Left cardiac atrium (tissue), 4 donors: ENCODE measurements around the gene HOXD10. TPM values are rescaled to one million over a fixed set of nuclear protein-coding genes. Genes with fewer than 3 reads are reported as not detected.
A peak's percentile ranks its signal among the peaks of the same experiment; 100 is the strongest.

ENCODE experiments used
- ATAC-seq, 2 donors: fragments of 200-7000 bp; cut with Tn5 transposase; one replicate each; pipeline ENCODE4 v1.9.1; 2020; ENCODE audit warnings: mild to moderate bottlenecking in 2 of 2, moderate library complexity in 2 of 2
- DNase-seq: peaks from one replicate; pipeline ENCODE4 v3.0.0-alpha.2; 2020
- intact Hi-C, 2 donors: fragments of 100-400 bp; cut with DNase I; formaldehyde crosslinking; loops; one replicate each; pipeline versions ENCODE4 v1.14.1 to v1.15.1; 2022 to 2023
- total RNA-seq, 2 donors: library from RNA; stranded (reverse); fragmentation: NEBNext Ultra II Directional; extraction: Animal tissue kit (Norgen Biotek cat#: 25700); gene quantifications; one replicate each; pipeline ENCODE4 v1.2.1, GENCODE V29; 2021
- donor health status: DM: no; HTN: yes; CAD: no.
- donor health status: DM: no; HTN: yes; CAD: no; lungs with severe emphysema.
- donor health status: DM: yes; HTN: yes; CAD: no.
- donor health status: Dilated cardiomyopathy.

HOXD10 gene
- total RNA-seq, 2 donors from 2014 or later: not detected

DNA sequence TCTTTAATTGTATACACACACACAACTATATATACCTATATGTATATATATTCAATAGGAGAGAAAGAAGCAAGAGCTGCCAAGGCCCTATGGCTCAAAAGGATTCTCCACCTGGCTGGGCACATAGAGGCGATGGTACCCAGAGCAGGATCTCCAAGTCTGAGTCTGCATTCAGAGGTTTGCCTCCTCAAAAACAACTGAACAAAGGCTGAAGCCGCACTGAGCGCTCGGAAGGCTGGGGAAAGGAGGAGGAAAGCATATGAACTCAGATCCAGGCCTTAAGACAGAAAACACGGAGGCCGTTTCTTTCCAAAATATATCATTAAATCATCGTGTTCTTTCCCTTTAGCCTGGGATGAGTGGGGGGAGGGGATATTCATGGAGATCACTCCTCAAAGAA is 13.4 kb upstream of the HOXD10 start:
- intact Hi-C loops: no loop called here
- DNase-seq: no peak
- ATAC-seq: no peak

DNA sequence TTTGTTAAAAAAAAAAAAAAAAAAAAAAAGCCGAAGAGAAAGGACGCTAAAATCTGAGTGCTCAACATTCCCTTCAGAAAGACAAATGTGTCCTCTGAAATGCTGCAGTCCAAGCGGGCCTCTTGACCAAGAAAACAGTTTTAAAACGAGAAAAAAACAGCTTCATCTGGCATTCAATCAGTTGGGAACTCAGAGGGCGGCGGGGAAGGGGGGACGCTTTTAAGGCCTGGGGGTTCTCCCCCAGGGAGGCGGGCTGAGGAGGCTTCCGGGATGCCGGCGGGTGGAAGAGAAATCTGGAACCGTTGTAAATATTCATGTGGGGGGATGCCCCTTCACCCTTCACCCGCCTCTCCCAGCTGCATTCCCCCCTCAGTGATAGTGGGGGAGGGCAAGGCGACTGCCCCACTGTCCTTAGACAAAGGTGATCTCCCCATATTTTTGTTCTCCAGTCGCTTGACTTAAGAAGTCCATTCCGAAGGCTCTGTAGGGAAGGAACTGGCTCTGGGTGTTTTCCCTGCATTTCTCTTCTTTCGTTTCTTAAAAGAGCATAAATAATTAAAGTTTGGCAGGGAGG is 12.7 kb upstream of the HOXD10 start:
- DNase-seq (no peak), ATAC-seq (no peak)
- intact Hi-C loops: no loop called here

DNA sequence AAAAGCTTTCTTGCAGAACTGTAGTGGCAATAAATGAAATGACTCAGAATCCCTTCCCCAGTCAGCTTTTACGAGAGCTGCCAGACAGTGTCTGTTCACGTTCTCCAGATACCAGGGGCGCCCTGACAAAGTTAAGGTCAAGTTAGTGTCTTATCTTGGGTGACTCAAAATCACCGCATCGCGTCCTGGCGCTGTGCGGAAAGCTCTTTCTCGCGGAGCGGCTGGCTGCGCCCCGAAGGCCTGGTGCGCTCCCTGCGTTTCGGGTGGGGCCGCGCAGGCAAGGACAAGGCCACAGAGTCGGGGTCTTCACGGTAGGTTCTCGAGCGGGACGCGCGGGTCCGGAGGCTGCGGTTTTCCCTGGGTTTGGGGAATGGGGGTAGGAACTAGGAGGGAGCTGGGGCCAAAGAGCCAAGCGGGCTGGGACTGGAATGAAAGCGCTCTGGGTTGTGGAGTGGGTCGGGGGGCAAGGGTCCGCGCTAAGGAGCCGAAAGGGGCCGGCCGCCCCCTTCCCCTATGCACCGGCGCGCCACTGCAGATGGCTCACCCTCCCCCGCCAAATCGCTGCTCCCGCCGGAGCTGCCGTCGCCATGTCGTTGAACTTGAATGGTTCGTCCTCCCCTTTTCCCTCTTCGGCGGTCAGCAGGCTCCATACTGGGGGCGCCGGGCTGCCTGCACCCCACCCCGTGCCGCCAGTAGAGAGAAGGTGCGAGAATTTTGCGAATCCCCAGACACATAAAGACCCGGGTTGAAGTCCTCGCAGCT is 12.1 kb upstream of the HOXD10 start:
- ATAC-seq (no peak), DNase-seq (no peak)
- intact Hi-C loops: no loop called here

DNA sequence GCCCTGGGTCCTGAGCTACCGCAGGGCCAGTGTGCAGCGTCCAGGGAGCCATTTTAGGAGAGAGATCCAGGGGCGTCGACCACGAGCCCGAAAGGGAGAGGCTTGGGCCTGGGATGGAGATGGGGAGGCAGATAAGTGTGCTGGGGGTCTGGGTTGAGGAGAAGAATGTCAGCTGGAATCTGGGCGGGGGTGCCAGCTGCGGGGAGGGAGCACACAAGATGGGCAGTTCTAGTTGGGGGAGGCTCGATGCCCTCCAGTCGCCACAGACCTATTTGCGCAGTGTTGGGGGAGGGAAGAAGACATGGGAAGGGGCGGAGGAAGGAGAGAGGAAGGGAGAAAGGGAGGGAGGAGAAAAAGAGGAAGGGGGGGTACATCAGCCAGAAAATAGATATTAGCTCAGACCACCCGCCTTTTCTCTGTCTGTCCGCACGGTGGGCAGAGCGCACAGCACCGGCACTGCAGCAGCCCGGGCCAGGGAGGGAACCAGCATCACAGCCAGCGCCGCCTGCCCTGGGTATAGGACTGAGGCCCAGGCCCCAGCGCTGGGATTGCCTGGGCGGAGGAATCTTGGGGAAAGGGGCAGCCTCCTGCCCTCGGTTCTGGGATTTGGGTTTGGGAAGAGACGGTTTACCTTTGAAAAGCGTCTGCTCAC is 11.4 kb upstream of the HOXD10 start:
- intact Hi-C loops: no loop called here
- no peak for DNase-seq
- ATAC-seq: no peak

DNA sequence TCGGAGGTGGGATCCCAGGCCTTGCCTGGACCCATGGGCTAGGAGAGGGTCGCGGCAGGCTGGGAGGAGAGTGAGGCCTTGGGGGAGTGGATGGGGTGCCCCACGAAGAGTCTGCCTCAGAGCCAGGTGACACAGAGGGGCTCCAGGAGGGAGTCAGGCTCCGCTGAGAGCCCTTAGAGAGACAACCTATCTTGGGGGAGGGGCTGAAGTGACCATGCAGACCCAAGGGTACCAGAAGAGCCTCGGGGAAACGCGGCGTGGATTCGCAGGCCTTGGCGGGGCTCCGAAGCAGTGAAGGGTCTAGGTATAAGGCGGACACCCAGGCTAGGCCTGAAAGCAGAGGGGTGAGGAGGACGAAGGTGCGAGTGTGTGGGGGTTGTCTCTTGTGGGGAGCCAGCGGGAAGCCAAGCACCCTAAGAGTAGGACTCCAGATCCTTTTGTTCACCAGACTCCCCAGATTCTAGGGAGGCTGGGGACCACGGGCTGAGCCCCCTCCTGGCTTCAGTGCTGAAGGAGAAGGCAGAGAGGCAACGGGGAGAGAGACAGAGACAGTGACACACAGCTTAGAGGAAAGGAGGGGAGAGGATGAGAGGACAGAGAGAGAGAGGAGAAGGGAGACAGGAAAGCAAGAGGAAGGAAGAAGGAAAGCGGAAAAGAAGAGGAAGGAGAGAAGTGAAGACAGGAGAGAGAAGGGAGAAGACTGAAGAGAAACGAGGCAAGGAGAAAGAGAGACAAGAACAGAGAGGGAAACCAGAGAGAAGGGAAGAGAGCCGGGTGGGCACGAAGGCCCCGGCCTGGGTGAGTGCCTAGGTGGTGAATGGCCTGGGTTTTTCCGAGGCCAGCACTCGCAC is 10.6 kb upstream of the HOXD10 start:
- no peak for DNase-seq
- intact Hi-C loops: no loop called here
- ATAC-seq: no peak

DNA sequence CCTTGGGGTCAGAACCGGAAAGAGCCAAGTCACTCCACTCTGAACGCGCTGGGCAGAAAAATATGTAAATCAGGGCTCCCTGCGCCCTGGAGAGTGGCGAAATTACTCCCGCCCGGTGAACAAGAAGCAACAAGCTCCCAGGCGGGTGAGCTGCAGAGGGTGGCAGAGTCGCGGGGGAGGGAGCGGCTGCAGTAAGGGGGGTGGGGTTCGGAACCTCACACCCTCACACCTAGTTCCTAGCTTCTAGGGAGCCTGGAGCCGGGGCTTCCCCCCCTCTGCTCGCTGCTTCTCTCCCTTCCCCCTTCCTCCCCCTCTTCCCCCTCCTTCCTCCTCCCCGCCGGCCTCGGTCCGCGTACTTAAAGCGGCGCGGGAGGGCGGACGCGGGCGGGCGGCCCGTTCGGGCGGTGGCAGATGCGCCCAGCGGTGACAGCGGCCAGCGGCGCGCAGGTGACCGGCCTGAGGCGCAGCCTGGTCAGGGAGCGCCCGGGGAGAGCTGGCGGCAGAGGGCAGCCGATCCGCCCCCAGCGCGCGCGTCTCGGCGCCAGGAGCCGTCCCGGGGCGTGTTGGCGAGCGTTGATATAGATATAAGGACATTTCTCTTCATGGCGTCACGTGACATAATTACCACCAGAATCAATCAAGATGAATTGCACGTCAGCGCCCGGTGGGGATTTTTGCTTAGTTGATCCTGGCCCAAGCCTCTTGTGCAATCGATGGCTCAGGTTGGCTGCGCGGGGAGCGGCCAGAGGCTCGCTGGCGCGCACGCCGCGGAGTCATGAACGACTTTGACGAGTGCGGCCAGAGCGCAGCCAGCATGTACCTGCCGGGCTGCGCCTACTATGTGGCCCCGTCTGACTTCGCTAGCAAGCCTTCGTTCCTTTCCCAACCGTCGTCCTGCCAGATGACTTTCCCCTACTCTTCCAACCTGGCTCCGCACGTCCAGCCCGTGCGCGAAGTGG is 9.7 kb upstream of the HOXD10 start, which contains the start of gene HOXD11:
Gene HOXD11 (plus strand): TSS at position 700 of the 959 bp plus-strand sequence. CDS start 76 bp downstream, at position 776.
- ATAC-seq (peak; percentile 29 to 32), DNase-seq (no peak)
- intact Hi-C loops: no loop called here

DNA sequence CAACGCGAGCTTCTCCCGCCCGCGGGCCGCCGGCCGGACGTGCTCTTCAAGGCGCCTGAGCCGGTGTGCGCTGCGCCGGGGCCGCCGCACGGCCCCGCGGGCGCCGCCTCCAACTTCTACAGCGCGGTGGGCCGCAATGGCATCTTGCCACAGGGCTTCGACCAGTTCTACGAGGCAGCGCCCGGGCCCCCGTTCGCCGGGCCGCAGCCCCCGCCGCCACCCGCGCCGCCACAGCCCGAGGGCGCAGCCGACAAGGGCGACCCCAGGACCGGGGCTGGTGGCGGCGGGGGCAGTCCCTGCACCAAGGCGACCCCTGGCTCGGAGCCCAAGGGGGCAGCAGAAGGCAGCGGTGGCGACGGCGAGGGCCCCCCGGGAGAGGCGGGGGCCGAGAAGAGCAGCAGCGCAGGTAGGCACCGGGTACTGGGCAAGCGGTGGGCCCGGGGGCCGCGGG is 8.8 kb upstream of the HOXD10 start:
- ATAC-seq (no peak), DNase-seq (no peak)
- intact Hi-C loops: no loop called here

DNA sequence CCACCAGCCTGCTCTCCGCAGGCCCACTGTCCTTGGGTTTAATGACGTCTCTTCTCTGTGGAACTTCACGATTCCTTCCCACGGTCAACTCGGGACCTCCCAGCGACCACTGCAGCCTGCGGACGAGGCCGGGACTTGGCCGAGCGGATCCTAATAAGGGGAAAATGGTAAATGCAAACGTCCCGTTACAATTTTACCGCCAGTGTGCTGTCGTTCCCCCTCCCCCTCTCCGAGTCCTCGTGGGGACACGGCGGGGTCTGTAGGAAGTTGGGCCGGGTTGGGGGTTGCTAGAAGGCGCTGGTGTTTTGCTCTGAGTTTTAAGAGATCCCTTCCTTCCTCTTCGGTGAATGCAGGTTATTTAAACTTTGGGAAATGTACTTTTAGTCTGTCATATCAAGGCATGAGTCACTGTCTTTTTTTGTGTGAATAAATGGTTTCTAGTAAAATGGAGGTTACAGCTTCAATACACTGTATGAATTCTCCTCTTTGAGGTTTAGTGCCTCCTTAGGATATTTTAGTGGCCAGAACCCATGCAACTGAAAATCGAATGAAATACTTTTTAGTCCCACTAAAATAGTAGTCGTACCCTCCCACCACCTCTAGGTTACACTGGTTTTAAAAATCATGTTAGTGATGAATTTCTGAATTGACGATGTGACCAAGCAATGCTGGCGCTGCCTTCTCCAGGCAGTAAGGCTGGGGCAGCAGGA is 7.2 kb upstream of the HOXD10 start:
- ATAC-seq: no peak
- DNase-seq: no peak
- intact Hi-C loops: no loop called here

DNA sequence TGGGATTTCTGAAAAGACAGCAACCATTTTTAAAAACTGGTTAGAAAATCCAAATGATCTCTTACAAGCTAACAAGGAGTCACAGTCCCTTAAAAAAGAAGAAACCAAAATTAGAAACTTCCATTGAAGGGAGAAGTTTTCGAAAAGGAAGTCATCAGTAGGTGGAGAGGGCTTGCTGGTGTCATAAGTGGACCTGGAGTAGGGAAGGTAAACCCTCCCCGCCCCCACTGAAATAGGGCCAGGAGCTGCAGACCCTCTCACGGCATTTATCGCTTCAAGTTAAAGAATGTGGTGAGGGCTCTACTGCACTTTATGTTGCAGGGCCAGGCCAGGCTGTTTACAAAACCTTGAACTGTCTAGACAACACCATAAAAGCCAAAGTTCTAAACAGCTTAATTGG is 6.6 kb upstream of the HOXD10 start:
- DNase-seq (no peak), ATAC-seq (no peak)
- intact Hi-C loops: no loop called here

DNA sequence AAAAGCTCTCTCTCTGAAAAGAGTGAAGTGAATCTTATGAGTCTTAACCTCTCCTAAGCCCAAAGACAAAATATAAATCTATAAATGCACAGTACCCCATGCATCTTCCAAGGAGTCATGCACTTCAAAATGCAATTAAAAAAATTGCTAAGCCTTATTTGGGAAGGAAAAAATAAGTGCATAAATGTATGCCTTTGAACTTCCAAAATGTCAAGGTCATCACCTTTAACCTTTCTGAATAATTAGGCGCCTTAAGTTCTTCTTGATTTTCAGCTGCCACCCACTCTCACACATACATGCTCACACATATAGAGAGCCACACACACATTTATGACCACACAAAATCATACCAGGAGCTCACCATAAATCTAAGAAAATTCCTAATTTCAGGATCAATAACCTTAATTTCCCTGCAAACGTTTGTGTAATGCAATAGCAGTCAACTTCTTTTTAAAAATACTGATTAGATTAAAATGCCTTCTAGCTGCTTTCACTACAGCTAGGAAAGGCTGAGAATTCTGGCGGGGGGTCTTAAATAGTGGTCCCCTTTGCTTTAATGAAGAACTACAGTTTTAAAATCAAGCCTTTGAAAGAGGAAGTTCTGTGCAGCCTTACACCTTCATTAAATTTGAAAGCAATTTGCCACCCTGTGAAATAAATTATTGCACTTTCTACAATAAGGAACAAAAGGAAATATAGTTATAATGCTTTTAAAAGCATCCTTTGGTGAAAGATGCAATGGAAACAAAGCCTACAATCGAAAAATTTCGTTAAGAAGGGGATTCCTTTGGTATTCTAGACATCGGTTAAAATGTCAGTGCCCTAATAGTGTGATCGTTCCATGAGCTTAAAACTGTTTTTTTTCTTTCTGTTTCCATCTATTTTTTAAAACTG is 5.9 kb upstream of the HOXD10 start:
- intact Hi-C loops: no loop called here
- ATAC-seq (no peak), DNase-seq (no peak)

DNA sequence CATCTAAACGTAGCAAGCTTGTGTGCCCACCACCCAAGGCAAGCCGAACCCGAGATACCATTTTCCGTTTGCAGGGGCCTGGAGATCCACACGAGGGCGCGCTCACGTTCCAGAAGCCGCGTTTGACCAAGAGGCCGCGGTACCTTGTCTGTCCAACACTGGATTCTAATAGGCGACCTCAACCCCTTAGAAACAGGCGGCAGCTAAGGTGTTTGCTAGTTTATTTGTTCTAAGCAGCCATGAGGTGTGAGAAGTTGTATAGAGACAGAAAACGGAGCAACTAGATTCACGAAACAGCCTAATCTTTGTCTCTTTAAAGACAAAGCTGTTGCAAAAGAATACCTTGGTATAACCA is 5.3 kb upstream of the HOXD10 start:
- no peak for ATAC-seq

DNA sequence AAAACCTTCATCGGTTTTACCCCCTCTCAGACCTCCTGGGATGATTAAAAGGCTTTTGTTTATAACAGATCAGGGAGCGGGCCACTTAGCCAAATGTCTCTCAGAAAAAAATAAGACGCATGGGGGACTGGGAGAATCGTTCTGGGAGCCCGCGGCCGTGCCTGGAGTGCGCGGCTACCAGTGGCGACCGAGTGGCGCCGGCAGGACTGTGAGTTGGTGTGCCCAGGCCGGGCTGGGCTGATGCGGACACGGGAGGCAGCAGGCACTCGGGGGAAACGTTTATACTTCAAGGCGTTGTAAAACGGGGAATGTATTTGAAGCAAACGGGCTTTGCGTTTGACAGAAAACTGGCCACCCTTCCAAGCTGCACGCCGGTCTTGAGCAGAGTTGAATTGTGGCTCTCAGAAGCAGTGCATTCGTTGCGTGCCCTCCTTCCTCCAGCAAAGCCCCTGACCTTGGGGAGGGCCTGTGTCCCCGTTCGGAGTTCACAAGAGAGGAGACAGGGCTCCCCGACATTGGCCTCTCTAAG is 4.7 kb upstream of the HOXD10 start:
- no peak for DNase-seq
- intact Hi-C loops: no loop called here
- no peak for ATAC-seq

More for the DNA sequence above, 5.3 kb upstream of the HOXD10 start:
- DNase-seq: no peak
- intact Hi-C loops: no loop called here

DNA sequence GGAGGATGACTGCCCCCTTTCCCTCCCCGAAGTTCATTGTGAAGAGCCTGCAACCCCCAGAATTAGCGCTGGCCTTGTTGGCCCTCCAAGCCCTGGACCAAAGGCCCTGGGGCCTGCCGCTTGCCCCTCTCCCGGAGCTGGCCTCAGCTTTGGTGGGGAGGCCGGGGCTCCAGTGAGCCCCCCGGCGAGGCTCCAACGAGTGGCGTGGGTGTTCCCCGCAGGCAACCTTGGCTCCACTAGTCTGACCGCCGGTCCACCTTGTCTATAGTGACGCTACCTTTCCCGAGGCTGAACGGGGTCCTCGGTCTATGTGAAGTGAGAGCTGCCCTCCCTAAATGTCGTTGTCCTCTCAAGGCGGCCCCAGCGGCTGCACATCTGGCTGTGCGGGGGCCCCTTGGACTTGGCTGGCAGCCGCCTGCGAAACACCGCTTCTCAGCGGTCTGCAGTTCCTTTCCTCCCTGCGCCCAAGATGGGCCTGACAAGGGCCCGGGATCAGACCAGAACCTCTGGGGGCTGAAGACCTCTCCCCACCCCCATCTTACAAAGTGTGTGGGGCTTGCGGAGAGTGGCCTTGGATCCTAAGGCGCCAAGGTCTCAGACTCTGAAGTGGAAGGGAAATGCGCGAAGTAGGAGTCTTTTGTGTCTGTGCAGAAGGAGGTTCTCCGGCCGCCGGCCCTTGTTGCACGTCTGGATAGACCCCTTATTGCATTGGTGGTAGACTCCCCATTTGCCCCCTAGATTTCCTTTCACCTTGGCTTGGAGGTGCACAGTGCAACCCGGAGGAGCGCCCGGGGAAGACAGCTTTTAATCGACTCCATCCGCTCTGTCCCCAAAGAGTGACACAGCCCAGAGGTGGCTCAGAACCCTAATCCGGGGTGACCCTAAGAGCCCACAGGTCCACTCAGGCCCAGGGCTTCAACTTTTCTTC is 3.9 kb upstream of the HOXD10 start:
- ATAC-seq: no peak
- DNase-seq: no peak
- intact Hi-C loops: no loop called here

DNA sequence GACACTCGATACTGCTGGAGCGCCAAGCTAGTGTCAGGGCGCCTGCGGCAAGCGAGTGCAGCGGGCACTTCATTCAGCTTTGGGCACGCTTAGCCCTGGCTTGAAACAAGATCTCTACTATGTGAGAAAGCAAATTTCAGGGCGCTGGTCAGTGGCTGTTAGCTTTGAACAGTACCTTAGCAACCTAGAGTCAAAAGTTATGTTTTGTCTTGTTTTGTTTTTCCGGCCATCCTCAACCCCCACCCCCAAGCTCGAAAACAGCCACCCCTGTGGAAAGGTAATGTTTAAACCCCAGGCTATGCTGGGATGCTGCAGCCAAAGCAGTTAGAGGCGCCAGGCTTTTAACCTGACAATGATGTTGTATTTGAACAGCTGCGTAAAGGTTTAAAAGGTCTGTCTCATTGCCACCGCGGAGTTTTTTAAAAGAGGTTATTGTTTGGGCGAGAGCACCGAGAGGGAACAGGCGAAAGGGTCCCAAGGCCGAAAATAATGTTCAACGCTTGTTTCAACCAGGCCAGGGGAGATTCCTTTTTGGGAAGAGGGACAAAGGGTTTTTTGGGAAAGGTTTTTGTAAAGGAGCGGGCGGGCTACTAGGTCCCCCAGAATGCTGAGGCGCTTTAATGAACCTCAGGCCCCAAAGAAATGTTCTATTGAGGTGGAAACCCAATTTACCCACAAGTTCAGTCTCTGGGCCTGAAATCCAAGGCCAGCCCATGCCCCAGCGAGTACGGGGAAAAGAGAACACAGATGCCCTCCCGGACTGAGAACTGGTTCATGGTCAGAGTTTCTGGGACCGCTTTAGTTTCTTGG is 2.3 kb upstream of the HOXD10 start:
- intact Hi-C loops: no loop called here
- DNase-seq (no peak), ATAC-seq (no peak)
